ENCODE data around the gene TMEM183A.

- TF ChIP-seq TAF1 (IDR thresholded peaks at IDR 0.05; ENCODE audit: borderline replicate concordance, insufficient read depth, low read length) (no peak), REST (IDR thresholded peaks at IDR 0.05; ENCODE audit: insufficient read depth in 1 of 2, low read depth in 2 of 2, low read length in 2 of 2) (no peak), POLR2AphosphoS5 (IDR thresholded peaks at IDR 0.05; ENCODE audit: low read depth, low read length) (no peak)
Measured at GRCh38 chr1:203058676-203058935, 51.4 kb downstream of the TMEM183A start.

Data from PFSK-1 (cell line).